ENCODE results near the gene TUBE1. TPM values are rescaled to one million over a fixed set of nuclear protein-coding genes. Genes with fewer than 3 reads are reported as not detected.

Gene TUBE1
- total RNA-seq, 1 experiment from 2014 or later, result 11.6 TPM

DNA sequence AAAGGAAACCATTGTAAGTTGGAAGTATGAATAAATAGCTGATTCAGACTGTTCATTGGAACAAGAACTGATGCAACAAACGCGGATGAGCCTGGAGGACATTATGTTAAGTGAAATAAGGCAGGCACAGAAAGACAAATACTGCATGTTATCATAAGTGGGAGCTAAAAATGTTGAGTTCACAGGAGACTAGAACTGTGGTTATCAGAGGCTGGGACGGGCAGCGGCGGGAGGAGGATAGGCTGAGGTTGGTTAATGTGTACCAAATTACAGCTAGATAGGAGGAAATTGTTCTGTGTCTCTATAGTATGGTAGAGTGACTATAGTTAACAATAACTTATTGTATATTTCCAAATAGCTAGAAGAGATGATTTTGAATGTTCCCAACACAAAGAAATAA is 40.9 kb upstream of the TUBE1 start:
- no peak overlapping the region for H3K56ac ChIP-seq (ENCODE audit: insufficient read length, low read depth, low read length)
- H2BK120ac ChIP-seq (ENCODE audit: low read depth, low read length, poor library complexity, severe bottlenecking), result no peak overlapping the region
- Mint-ChIP-seq H3K36me3 (ENCODE audit: insufficient read depth in 1 of 3, low read depth in 3 of 3) (no peaks in the 10 kb centered on the region), H3K27ac (no peak overlapping the region), H3K4me3 (no peak overlapping the region), H3K27me3 (ENCODE audit: low read depth) (no peaks in the 10 kb centered on the region), H3K4me1 (peaks cover 3 to 5% of the 10 kb centered on the region in 2 experiments; a peak in 1 of 4 replicates), H3K9me3 (no peaks in the 10 kb centered on the region)
- no peak overlapping the region for H2AFZ ChIP-seq (ENCODE audit: low read length)
- no peak overlapping the region for H3K23ac ChIP-seq (ENCODE audit: insufficient read length, low read depth, low read length)
- H3T11ph ChIP-seq (ENCODE audit: low read length), result no peak overlapping the region
- no peak overlapping the region for H3K4me2 ChIP-seq (ENCODE audit: insufficient read depth, insufficient read length, low read length)
- H2BK15ac ChIP-seq (ENCODE audit: low read depth, low read length), result no peak overlapping the region
- no peak overlapping the region for H2BK20ac ChIP-seq (ENCODE audit: low read depth, low read length, poor library complexity, severe bottlenecking)
- H3K9me3 ChIP-seq (ENCODE audit: control insufficient read depth, low read depth, low read length), result no peaks in the 10 kb centered on the region
- H4K20me1 ChIP-seq (ENCODE audit: control insufficient read depth, insufficient read depth, insufficient read length), result no peaks in the 10 kb centered on the region
- no peaks in the 10 kb centered on the region for H3K23me2 ChIP-seq (ENCODE audit: insufficient read length, low read depth, low read length, poor library complexity, severe bottlenecking)
- no peak overlapping the region for H3K4ac ChIP-seq (ENCODE audit: low read depth, low read length)
- no peak overlapping the region for H3K27ac ChIP-seq (ENCODE audit: insufficient read length, low read depth, low read length)
- H2BK12ac ChIP-seq (ENCODE audit: insufficient read length, low read depth, low read length), result no peak overlapping the region
- H3K9ac ChIP-seq (ENCODE audit: extremely low read depth, insufficient read length, low read length), result no peak overlapping the region
- H2AK5ac ChIP-seq (ENCODE audit: insufficient read length, low read length), result no peak overlapping the region
- H3K27me3 ChIP-seq (ENCODE audit: insufficient read depth, low read length), result no peaks in the 10 kb centered on the region
- no peak overlapping the region for H4K91ac ChIP-seq (ENCODE audit: insufficient read length, low read depth, low read length)
- DNase-seq, result no peak
- no peaks in the 10 kb centered on the region for H3K4me1 ChIP-seq (ENCODE audit: insufficient read depth, low read length)
- H3K79me2 ChIP-seq (ENCODE audit: insufficient read depth, low read length), result no peaks in the 10 kb centered on the region
- no peak overlapping the region for H3K18ac ChIP-seq (ENCODE audit: insufficient read length, low read depth, low read length)
- WGBS (ENCODE audit: extremely low coverage, insufficient read length, low lambda C conversion rate), result no CpG with 5 or more reads among the region's 5 CpGs
- no peak overlapping the region for H4K5ac ChIP-seq (ENCODE audit: insufficient read length, low read depth, low read length)
- H4K8ac ChIP-seq (replicated peaks; ENCODE audit: insufficient read length, low read depth, low read length), result no peak overlapping the region
- TF ChIP-seq, protein P1, sequence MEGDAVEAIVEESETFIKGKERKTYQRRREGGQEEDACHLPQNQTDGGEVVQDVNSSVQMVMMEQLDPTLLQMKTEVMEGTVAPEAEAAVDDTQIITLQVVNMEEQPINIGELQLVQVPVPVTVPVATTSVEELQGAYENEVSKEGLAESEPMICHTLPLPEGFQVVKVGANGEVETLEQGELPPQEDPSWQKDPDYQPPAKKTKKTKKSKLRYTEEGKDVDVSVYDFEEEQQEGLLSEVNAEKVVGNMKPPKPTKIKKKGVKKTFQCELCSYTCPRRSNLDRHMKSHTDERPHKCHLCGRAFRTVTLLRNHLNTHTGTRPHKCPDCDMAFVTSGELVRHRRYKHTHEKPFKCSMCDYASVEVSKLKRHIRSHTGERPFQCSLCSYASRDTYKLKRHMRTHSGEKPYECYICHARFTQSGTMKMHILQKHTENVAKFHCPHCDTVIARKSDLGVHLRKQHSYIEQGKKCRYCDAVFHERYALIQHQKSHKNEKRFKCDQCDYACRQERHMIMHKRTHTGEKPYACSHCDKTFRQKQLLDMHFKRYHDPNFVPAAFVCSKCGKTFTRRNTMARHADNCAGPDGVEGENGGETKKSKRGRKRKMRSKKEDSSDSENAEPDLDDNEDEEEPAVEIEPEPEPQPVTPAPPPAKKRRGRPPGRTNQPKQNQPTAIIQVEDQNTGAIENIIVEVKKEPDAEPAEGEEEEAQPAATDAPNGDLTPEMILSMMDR (conservative IDR thresholded peaks at IDR 0.05), result no peak
- H3K14ac ChIP-seq (ENCODE audit: insufficient read depth, low read length), result no peak overlapping the region
- H2BK5ac ChIP-seq (ENCODE audit: insufficient read length, low read length), result no peak overlapping the region
- no peaks in the 10 kb centered on the region for H3K79me1 ChIP-seq (ENCODE audit: insufficient read depth, low read depth, low read length, poor library complexity, severe bottlenecking)

Measured in H9 (cell line).